Measurements from ENCODE around the gene TNRC18.
"Not testable (repeated sequence)": the region's sequence is repeated elsewhere in the genome, so short reads cannot be mapped to it uniquely, and the experiment has no call there.

The TNRC18 gene

DNA sequence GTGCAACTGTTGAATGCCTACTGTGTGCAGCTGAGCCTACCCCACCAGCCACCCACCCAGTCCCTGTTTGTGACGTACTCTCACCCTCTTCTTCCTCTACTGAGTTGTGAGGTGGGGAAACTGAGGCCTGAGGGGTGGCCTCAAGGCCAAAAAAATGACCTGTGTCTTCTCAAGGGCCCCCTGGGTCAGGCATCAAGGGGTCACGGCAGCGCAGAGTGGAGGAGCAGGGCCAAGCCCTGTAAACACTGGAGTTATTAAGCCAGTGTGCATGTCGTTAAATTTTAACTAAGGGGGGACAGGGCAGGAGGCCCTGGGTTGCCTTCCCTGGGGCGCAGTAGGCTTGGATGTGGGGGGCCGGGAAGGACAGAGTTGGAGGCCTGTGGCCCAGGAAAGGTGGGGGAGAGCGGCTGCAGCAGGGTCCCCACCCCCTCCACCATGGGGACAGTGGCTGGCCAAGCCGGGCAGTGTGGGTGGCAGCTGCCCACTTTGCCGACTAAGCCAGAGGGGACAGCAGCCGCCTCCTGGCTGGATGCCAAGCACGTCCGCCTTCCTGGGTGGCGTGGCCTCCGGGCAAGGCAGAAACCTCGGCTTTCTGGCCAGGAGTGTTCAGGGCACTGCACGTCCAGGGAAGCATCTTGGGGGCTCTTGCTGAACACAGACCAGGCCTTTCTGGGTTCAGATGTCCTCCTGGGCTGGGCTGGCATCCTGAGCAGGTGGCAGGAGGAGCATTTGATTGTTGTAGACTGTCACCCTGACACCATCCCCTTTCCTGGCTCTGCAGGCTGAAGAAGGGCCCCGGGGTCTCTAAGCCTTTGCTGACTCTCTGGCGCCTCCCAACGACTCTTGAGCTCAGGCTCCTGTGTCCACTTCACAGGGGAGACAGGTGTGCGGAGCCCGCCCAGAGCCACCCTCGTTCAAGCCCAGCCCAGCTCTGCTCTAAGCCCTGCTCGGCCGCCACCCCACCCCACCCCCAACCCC lies 139.0 kb downstream of the TNRC18 start:
- peak in 2 of 3 donors; percentile 24 to 53 for DNase-seq

DNA sequence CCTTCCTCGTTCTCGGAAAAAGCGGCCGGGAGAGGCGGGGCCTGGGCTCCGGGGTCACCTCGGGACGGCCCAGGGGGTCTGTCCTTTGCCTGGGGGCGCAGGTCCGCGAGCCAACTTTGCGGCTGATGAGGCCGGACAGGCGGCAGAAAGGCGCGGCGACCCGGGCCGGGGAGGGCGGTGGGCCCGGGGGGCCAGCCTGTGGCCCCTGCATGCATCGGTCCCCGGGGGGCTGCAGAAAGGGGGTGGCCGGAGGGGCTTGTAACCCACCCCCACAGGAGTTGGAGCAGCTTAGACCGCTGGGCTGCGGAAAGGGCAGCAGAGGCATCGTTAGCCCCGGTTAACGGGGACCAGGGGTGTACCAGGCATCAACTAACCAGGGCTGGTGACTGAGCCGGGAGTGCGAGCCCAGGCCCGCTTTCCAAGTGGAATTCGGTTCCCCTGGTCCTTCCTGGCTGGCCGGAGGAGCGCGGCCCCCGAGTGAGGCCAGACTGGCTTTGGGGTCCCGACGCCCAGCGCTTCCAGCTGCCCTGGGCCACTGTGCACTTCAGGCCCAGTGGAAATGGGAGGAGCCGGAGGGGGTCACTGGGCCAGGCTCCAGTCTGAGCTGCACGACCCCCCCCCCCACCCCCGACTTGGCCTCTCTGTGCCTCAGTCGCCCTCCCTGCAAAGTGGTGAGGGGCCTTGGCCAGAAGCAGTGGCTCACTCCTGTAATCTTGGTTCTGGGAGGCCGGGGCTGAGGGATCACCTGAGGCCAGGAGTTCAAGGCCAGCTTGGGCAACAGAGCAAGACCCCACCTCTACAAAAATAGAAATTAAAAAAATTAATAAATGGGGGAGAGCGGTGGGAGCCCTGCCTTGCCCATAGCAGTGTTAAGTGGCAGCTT lies 140.0 kb downstream of the TNRC18 start:
- DNase-seq: peak in 1 of 3 donors; percentile 20

- DNase-seq: peak in 2 of 3 donors; percentile 58 to 75
Measured at GRCh38 chr7:5282543-5283316, 140.9 kb downstream of the TNRC18 start, which contains the start of gene SLC29A4. Gene SLC29A4, plus strand, starts transcription at chr7:5282943. Its CDS starts 4,874 bp downstream, at chr7:5287817.

- not testable (repeated sequence) for DNase-seq
Measured at GRCh38 chr7:5281598-5282500, 141.8 kb downstream of the TNRC18 start.

DNA sequence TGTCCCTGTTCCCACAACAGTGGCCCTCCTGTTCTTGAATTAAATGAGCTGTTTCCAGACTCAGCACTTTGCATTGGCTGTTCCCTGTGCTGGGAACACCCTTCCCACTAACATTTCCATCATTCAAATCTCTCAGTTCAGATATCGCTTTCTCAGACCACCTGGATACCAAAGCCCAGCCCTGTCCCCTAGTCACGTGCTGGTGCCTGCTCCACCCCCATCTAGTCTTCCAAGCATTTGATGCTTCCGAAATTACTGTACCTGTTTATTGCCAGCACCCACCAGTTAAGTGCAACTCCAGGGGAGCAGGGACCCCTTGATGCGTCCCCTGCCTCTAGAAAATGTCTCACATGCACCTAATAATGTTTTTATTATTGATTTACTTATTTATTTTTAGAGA lies 143.9 kb downstream of the TNRC18 start:
- DNase-seq: no peak

GRCh38 chr7:5278766-5279165 lies 144.9 kb downstream of the TNRC18 start:
- DNase-seq: no peak

- DNase-seq: no peak
Measured at GRCh38 chr7:5276611-5277010, 147.0 kb downstream of the TNRC18 start.

- DNase-seq: not testable (repeated sequence)
Measured at GRCh38 chr7:5276123-5276522, 147.5 kb downstream of the TNRC18 start.

DNA sequence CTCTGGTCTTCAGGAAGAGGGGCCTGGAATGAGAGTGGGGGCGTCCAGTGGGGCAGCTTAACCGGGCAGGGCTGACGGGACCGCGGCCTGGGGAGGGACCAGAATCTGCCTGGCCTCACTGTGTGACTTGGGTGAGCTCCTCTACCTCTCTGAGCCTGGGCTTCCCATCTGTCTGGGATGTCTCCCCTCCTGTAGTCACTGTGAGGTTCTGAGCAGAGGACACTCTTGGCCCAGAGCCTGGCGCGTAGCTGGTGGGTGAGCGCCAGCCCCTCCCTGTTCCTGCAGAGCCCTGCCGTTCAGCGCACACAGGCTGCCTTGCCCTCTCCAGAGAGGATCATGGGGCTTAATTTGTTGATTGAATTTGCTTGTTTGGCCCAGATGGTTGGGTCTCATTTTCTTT lies 148.1 kb downstream of the TNRC18 start:
- DNase-seq: not testable (repeated sequence)

DNA sequence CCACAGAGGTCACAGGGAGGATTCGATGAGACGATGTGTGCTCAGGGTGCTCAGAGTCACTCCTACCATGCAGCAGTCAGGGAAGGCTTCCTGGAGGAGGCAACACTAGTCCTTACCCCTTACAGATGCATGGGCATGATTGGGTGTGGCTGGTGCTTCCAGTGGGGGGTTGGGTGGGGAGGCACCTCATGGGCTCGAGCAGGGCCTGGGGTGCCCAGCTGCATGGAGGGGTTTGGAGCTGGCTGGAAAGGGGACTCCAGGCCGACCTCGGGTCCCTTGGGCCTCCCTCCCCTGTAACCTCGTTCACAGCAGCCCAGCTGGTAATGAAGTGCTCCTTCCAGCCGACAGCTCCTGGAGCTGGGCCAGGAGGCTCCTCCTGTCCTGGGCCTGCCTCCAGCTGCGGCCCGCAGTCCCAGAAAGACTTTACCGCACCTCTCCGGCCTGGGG lies 148.6 kb downstream of the TNRC18 start:
- DNase-seq: not testable (repeated sequence)

DNA sequence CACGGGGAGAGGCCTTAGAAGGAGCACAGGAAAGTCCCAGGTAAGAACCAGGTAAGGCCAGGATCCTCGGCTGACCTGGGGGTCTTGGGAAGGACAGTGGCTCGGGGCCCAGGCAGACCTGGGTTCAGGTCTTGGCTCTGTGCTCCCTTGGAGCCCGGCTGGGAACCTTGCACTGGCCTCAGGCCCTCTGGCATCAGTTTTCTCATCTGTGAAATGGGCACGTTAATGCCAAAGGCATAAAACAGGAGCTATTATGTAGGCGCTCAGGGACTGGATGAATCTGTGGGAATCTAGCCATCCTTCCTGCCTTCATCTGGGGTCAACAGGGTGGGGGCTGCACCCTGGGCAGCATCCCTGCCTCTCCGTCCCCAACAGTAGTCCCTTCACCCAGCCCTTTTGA lies 149.2 kb downstream of the TNRC18 start:
- DNase-seq: no peak

DNA sequence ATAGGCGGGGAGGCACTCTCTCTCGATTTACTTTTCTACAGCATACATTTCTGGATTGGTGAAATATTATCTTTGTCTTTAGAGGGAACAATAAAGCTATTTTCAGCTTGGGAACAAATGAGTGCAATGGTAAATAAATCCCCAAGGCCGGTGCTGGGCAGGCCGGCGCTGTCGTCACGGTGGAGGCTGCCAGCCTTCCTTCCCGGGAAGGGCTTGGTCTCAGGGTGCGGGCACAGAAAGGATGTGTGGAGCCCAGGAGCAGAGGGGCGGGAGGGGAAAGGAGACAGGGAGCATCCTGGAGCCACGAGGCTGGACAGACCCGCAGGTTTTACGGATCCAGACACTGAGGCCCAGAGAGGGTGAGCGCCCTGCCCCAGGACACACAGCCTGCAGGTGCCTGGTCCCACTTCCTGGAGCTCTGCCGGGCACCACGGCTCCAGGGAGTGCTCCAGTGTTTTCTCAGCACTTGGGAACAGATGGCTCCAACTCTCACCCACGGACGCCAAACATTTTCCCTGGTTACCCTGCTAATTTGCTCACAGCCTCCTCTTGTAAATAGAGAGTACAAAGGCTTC lies 149.7 kb downstream of the TNRC18 start:
- DNase-seq: not testable (repeated sequence)

GRCh38 chr7:5270788-5271187 lies 152.8 kb downstream of the TNRC18 start:
- no peak for DNase-seq

DNA sequence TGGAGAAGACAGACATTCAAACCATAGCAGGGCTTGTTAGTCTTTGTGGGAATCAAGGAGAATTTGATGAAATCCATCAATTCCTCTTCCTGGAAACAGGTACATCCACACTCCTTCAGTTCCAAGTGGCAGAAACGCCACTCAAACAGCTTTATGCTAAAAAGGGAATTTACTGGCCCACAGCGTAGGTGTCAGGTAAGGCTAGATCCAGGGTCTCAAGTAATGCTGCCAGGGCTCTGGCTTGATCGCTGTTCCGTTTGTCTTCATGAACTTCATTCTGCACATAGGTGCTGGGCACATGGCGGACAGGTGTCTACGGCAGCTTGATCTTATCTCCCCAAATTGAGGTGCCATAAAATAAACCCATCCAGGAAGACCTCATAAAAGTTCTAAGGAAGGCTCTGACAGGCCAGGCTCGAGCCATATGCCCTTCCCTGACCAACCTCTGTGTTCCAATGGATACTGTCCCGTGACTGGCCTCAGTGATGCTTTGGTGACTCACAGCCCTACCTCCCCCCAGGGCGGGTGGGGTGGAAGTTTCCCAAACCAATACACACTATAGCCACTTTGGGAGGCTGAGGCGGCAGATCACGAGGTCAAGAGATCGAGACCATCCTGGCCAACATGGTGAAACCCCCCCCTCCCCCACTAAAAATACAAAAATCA lies 153.5 kb downstream of the TNRC18 start:
- not testable (repeated sequence) for DNase-seq

DNA sequence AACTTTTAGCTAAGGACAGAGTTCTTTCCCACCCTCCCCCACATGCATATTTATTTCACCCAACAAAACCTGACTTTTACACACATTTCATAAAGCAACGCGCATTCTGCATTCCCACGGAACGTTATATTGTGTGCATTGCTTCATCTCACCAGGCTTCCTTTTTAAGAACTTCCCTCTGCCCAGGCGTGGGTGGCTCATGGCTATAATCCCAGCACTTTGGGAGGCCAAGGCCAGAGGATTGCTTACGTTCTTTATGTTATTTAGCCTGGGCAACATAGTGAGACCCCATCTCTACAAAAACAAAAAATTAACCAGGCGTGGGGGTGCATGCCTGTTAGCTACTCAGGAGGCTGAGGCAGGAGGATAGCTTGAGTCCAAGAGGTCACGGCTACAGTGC lies 155.8 kb downstream of the TNRC18 start:
- peak; percentile 75 to 86 (median 79) for DNase-seq

DNA sequence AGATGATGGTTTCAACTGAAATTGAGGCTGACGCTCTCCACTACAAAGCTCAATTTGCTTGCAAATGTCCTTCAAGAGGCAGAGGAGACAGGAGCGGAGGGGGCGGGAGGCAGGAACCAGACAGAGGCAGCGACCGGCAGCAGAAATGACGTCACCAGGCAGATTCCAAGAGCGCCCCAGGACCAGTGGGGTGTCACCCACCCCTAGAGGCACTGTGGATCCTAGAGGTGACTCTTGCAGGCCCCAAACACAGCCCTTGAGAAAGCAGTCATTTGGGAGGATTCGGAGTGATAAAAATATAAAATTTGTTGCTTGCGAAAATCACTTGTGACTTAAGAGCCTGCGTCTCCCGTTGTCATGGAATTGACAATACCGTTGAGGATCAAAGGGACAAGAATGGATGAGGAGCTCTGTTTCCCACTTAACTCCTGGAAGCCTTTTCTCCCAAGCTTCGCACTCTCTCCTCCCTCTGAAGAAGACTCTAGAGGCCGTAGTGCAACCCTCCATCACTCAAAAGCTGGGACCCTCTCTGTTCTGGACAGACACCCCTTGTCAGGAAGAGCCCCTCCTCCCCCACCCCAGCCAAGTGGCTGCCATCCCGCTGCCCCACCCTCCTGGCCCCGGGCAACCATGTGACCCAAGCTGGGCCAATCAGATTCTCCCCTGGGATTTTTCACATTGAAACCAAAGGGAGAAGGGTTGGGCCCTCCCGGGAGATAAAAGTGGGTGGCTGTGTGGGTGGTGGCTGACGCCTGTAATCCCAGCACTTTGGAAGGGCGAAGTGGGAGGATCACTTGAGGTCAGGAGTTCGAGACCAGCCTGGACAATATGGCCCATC lies 157.2 kb downstream of the TNRC18 start:
- peak in 1 of 3 donors; percentile 12 for DNase-seq

- no peak for DNase-seq
Measured at GRCh38 chr7:5265320-5266190, 158.1 kb downstream of the TNRC18 start.

GRCh38 chr7:5263066-5263465 lies 160.6 kb downstream of the TNRC18 start:
- DNase-seq: not testable (repeated sequence)

Data from suppressor macrophage treated with lipopolysaccharide for 1 hour (primary cell).